ENCODE data around the gene PARK7.
A peak's percentile ranks its signal among the peaks of the same experiment; 100 is the strongest.

Gene PARK7

GRCh38 chr1:8023287-8023994 lies 61.9 kb downstream of the PARK7 start:
- no peak for DNase-seq (ENCODE audit: low read depth, low spot score)

DNA sequence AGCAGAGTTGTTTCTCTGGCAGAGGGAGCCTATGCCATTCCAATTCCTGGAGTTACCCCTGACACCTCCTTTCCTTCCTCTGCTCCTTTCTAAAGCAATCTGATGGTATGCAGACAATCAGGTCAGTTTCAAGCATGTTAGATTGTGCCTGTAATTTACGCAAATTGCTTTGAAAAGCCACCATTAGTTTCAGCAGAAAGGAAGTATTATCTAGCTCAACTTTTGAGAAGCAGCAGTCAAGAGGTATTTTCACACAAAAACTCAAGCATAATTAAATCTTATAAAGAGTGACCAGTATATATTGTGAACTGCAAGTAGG lies 62.4 kb downstream of the PARK7 start:
- DNase-seq (ENCODE audit: low read depth, low spot score), result no peak

GRCh38 chr1:8024329-8024728 lies 62.8 kb downstream of the PARK7 start:
- DNase-seq (ENCODE audit: low read depth, low spot score), result no peak

GRCh38 chr1:8025061-8025670 lies 63.7 kb downstream of the PARK7 start:
- peak; percentile 36 for DNase-seq (ENCODE audit: low read depth, low spot score)

DNA sequence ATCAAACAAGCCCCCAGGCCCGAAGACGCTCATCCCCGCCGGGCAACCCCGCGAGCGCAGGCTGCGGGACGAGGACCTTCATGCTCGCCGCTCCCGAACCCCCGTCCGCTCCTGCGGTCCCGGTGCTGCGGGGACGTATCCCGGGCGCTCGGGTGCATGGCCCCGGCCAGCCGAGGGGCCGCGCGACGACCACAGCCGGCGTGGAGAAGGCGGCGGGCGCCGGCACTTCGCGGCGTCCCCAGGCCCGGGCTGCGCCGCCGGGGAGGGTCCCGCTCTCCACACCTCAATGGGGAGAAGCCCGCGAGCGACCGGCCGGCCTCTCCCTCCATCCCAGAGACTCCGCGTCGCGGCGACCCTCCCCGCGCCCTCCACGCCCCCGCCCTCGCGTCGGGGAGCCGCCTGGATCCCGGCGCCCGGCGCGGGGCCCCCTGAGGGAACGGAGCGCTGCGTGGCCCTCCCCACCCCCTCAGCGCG lies 64.2 kb downstream of the PARK7 start:
- DNase-seq (ENCODE audit: low read depth, low spot score), result no peak

DNA sequence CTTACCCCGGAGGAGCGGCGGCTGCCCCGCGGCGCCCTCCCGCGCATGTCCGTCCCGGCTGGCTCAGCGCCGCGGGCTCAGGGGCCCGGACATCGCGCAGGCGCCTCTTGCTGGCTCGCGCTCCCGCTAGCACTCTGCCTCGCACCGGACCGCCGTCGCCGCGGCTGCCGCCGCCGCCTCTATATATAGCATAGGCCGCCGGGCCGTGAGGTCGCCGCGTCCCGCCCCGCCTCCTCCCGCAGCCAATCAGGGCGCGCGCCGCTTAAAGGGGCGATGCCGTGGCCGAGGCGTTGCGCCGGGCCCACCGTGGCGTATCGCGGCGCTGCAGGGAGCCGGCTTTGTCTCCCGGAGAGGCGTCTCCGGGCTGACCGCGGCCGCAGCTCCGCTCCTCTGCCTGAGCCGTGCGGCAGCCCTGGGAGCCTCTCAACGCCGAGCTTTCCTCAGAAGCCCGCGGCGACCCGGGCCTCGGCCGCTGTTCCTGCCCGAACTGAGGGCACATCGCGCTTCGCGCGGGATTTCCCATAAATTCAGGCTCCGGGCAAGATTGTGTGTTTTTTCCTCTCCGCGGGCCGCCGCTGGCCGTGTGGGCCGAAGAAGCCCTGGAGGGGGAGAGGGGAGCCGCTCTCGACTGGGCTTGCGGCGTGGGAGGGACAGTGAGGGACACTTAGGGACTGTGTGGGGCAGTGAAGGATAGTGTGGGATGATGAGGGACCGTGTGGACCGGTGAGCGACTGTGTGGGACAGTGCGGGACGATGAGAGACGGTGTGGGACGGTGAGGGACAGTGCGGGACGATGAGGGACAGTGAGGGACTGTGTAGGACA lies 64.9 kb downstream of the PARK7 start, which contains the start of gene ERRFI1:
Gene ERRFI1, minus strand, starts transcription at position 157 of the 823 bp plus-strand sequence. CDS start 10,690 bp downstream, outside the sequence.
- DNase-seq (ENCODE audit: low read depth, low spot score), result peak; percentile 97

DNA sequence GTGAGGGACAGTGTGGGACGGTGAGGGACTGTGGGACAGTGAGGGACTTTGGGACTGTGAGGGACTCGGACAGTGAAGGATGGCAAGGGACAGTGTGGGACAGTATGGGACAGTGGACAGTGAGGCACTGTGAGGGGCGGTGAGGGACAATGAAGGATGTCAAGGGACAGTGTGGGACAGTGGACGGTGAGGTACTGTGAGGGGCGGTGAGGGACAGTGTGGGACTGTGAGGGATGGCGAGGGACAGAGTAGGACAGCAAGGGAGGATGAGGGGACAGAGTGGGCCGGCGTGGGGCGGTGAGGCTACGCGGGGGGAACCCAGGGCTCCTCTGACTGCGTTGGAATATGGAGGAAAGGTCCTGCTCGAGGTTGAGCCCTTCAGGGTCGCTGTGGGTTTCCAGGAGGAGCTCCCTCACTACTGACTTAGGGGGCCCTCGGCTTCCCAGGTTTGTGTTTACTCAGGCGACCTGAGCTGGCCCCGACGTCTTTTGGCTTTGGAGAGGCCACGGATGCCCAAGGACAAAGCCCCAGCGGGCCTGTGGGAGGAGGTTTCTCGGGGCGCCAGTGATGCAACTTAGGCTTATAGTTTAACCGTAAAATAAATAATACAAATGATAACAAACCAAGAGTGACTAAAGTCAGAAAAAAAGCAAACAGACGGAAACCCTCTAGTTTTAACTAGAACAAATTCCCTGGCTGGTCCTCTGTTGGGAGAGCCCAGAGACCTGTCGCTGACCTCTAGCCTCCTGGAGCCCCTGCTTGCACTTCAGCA lies 65.7 kb downstream of the PARK7 start:
- no peak for DNase-seq (ENCODE audit: low read depth, low spot score)

GRCh38 chr1:8027748-8028570 lies 66.4 kb downstream of the PARK7 start:
- DNase-seq (ENCODE audit: low read depth, low spot score), result no peak

GRCh38 chr1:8028571-8028910 lies 67.0 kb downstream of the PARK7 start:
- no peak for DNase-seq (ENCODE audit: low read depth, low spot score)

- DNase-seq (ENCODE audit: low read depth, low spot score), result no peak
These were observed 69.8 kb downstream of the PARK7 start for GRCh38 chr1:8031176-8031785.

DNA sequence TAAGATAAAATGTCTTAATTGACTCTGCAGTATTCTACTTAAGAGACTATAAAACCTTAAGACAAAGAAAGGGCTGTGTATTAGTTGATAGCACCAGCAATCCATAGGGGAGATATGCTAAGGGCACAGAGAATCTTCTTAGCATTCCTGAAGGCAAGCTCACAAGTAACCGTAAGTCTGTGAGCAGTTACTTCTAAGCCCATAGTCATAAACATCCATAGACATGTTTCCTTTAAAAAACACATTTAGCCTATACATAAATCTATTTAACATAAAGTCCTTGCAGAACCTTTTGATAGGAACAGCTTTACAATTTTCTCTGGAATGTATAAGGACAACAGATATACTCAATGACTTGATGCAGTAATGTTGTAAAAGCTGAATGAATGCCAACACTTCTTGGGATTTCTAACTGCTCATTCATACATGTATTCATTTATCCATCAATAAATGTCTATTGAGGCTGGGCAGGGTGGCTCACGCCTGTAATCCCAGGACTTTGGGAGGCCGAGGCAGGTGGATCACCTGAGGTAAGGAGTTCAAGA lies 70.9 kb downstream of the PARK7 start:
- DNase-seq (ENCODE audit: low read depth, low spot score), result no peak

- no peak for DNase-seq (ENCODE audit: low read depth, low spot score)
These were observed 71.8 kb downstream of the PARK7 start for GRCh38 chr1:8033322-8033721.

All from ELF-1 (cell line).